LHCN-M2 (cell line): ENCODE data around the gene PGBD5. TPM values are rescaled to one million over a fixed set of nuclear protein-coding genes. Genes with fewer than 3 reads are reported as not detected.

ENCODE experiments used
- DNase-seq: peaks from one replicate; pipeline ENCODE4 v3.0.0-alpha.2; 2012; ENCODE audit warnings: low read depth
- total RNA-seq: library from RNA; depleted of rRNA; stranded (reverse); fragments of >200 nt; gene quantifications from 2 replicates; pipeline ENCODE4 v1.2.3, GENCODE V29; 2014

PGBD5 gene
- total RNA-seq, 1 experiment from 2014 or later = 0.29 TPM

DNA sequence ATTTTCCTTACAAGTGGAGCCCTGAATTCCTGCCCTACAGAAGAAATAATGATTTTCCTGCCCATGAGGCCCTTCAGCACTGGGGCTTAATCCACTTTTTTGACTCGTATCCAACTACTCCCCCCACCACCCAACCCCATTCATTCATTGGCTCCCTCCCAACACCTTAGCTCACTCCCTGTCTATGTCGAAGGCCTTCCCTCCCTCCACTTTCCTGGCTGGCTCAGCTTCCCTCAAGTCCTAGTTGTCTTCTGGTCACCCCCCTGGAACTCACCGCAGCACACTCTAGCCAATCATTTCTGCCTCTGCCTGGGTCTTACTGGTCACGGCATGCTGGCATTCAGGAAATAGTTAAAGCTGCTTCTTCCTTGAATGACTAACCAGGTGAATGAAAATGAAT, 118.9 kb downstream of the PGBD5 start:
- no peak for DNase-seq

DNA sequence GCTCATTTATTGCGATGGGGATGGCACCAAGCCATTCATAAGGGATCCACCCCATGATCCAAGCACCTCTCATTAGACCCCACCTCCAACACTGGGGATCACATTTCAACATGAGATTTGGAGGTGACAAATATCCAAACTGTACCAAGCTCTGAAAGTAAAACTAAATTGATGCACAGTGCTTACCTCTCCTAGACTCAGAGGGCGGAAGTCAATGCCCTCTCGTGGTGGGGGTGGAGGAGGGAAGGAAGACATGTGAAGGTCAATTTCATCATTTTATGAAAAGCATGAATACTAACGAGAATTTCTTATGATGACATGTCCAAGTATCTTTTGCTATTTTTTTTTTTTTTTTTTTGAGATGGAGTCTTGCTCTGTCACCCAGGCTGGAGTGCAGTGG, 120.0 kb downstream of the PGBD5 start:
- DNase-seq = no peak

DNA sequence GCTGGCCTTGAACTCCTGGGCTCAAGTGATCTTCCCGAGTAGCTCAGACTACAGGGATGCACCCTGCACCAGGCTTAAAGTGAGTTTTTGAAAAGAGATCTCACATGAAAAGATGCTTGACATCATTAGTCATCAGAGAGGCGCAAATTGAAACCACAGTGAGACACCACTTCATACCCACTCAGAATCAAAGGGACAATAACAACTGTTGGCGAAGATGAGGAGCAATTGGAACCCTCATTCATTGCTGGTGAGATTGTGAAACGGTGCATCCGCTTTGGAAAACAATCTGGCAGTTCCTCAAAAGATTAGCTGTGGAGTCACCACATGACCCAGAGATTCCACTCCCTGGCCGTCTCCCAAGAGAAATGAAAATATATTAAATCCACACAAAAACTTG, 122.3 kb downstream of the PGBD5 start:
- DNase-seq = peak; percentile 95

DNA sequence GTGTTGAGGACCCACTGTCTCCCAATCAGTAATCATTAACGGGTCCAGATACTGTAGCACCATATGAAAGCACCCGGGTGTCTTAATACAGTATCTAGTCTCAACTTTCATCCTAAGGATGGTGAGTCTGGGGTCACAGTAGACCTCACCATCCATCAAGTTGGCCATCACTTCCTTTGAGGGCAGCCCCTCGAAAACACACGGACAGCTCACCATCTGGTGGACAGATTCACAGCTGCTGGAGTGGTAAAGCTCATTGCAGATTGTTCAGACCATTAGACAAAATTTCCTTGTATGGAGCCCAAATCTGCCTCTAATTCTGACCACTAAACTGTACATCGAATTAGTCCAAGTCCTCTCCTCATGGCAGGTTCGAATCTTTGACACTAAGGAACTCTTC, 123.1 kb downstream of the PGBD5 start:
- DNase-seq = peak; percentile 31

DNA sequence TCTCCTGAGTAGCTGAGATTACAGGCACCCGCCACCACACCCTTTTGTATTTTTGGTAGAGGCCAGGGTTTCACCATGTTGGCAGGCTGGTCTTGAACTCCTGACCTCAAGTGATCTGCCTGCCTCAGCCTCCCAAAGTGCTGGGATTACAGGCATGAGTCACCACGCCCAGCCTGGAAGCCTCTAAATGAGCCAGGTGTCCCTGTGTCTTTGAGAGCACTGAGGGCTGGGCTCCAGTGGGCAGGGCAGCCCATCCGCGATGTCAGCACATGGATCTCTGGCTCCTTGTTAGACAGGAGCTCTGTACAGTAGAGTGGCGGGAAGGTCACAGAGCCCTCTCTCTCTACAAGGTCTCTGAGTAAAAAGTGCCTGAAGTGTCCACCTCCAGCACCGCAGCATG, 124.3 kb downstream of the PGBD5 start:
- peak; percentile 6 for DNase-seq

DNA sequence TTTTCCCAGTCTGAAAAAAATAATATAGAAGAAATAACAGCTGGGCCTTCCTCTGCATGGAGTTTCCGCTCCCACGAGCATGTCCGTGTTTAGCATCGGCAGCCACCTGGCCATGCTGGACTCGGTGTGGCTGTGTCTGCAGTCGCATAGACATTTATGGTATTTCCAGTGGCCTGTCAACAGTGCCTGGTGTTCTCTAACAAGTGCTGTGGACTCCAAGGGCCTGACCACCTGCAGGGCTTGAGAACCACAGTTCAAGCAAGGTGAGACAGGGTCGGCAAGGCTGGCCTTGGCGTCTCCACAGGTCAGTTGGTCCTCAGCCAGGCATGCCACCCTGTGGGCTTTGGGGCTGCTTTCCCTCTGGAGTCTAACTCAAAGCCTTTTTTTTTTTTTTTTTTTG, 124.8 kb downstream of the PGBD5 start:
- DNase-seq = no peak

DNA sequence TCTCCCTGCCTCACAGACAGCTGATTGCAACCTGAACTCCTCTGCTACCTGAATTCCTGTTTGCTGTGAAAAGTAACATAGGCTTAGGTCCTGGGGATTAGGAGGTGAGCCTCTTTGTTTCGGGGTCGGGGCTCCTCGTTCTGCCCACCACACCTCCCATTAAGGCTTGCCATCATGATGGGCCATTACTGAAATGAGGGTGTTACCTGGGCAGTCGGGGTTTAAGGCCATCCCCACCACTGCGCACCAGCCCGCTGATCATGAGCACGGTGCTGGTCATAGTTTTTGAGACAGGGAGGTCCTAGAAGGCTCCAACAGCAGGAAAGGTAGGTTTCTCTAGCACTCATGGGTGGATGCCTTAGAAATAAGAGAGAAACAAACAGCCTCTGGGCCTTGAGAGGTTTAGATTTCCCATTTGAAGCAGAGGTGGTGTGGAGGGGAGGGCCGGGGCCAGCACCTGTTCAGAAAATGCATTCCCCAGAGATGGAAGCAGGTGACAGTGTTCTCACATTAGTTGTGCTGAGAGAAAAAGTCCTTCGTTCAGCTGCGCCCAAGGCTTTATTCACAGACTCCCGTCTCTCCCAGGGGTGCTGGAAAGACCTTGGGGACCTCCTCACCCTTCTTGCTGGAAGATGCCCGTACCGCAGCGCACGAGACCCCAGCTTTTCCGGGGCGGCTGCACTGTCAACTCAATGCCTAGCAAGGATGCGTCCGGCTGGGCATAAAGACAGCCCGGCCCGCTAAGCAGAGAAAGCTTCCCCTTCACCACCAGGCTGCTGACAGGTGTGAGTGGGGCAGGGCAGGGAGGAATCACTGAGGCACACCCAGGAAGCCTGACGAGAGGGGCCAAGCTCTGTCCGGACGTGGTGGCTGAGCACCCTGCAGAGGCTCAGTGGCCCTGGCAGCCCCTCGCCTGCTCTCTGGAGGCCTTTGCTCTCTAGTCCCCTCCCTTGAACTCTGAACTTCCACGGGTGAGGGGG, 125.5 kb downstream of the PGBD5 start:
- DNase-seq = no peak

DNA sequence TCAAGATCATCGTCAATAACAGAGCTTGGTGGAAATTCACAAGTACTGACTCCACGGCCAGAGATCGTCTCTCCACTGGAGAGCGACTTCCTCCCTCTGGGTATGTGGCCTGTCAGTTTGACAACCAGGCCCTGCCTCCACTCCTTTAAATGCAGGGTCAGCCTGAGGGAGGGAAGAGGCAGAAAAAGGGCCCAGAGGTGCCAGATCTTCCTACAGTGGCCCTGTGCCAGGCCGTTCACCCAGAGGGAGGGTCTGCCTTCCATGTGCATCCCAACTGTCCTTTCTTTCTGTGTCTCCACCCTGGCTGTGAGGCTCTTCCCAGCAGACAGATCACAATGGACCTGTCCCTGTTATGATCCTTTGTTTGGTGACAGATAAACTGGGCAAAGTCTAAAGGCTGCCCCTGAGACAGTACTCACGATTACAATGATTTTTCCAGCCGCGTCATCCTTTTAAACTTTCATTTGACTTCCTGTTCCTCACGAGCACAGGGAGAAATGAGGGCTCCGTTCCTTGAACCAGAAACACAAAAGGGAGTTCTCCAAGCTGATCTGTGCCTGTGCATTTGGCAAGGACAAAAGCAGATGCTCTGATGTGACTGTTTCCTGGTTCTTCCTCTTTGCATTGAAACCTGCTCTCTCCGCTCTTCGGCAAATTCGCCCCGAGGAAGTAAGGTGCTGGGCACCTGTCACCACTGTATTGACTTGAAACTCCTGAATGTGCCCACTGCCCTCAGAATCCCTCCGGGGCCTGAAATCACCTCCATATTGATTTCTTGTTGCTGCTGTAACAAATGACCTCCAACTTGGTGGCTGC, 126.7 kb downstream of the PGBD5 start:
- DNase-seq = no peak

DNA sequence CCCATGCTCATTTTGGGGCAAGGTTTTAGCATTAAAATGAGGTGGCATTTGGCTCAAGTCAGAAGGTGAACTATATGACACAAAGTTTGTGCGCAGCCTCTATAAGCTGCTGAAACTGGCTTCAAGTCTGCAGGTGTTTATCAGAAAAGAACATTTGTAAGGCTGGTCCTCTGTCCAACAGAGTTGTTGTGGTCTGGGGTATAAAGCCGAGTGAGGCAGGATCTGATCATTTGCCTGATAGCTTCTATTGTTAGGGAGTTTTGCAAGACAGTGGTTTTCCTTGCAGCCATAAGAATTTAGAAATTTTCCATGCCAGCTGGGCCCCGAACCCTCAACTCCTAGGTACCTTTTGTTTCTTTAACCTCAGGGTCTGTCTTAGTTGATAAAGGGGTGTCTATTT, 130.8 kb downstream of the PGBD5 start:
- no peak for DNase-seq

DNA sequence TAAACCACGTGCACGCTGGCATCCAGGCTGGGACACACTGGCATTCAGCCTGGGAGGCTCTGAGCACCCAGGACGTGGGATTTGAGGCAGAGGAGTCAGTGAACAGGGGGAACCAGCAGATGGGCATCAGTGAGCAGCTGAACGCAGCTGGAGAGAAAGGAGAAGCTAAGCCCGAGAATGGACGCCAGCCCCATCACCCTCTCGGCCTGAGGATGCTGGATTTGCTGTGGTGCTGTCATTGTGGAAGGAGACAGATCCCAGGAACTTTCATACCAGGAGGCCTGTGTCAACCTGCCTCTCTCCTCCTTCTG, 132.8 kb downstream of the PGBD5 start:
- DNase-seq = no peak

DNA sequence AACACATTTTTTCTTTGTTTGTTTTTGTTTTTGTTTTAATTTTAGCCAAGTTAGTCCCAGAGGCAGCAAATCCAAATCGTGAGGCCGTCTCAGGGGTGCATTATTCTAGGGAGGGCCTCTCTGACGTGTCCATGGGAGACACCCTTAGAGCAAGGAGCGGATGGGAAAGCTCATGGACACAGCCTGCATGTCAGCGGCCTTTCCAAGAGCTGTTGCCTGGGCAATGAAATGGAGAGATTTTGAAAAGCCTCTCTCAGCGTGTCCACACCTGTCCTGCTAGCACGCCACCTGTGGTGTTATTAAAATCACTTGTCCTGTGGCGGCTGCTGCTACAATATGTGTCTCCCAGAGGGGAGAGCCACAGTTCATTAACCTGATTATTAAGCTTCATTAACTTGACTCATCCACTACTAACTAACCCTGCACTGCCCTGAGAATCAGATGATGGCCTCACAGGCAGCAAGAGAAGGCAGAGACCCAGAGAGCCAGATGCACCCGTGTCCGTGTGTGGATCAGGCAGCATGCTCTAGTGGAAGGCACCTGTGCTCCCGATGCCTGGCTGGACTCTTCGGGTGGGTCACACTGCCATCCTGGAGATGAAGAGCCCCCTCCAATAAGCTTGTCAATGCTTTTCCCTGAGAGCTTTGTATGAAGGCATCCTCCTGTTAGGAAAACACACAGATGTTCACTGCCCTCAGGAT, 133.3 kb downstream of the PGBD5 start:
- no peak for DNase-seq

DNA sequence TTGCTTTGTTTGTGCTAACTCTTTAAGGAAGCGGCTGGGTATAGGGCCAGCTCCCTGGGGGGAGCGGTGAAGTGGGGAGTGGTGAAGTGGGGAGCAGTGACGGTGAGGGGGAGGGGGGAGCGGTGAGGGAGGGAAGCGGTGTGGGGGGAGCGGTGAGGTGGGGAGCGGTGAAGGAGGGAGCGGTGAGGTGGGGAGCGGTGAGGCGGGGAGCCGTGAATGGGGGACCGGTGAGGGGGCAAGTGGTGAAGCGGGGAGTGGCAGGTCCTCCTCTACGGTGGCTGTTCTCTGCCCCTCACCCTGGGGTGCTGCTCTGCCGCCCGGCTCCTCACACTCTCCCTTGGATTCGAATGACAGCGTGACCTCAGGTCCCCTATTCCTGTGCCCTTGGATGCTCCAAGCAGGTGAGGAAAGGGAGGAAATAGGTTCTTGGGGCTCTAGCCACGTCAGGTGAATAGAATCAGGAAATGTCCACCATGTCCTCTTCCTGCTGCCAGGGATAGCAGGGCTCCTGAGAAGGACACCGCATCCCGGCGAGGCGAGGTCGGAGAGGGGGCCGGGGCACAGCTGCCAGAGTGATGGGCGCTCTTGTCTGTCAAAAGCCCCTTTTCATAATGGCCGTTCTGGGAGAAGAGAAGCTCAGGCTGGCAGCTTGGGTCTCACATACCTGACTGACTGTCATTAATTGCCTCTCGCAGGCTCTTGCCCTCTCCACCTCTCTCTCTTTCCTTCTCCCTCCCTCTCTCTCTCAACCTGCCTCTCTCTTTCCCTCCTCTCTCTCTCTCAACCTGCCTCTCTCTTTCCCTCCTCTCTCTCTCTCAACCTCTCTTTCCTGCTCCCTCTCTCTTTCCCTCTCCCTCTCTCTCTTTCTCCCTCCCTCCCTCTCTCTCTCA, 134.2 kb downstream of the PGBD5 start:
- DNase-seq = no peak

DNA sequence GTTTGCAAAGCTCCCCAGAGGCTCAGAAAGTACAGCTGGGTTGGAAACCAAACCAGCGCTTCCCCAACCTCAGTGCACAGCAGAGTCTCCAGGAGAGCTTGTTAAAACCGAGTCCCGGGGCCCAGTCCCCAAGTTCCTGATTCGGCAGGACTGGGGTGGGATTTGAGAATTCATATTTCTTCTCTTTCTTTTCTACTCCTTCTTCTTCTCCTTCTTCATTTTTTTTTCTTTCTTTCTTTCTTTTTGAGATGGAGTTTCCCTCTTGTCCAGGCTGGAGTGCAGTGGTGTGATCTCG, 136.8 kb downstream of the PGBD5 start:
- DNase-seq = no peak

DNA sequence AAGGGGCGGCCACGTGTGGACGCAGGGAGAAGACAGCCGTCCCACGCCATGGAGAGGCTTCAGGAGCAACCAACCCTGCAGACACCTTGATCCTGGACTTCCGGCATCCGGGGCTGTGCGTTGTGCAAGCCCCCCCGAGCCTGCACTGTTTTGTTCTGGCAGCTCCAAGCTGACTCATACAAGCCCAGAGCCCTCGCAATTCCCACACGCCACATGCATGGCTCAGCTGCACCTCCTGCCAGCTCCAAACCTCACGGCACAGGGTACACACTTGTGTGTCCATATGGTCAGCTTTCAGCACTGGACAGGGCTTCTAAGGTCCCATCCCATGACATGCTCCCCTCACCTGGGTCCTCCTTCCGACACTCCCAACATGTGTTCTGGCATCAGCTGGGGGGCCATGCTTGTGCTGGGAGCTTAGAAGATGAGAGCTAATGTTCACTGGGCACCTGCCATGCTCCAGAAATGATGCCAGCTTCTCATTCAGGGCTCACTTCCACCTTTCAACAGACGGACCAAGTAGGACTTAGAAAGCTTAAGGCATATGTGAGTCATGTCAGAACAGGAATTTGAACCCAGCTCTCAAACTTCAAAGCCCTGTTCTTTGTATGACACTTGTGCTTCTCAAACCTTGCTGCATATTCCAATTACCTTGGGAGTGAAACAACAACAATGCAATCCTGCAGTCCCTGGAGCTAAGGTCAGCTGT, 137.3 kb downstream of the PGBD5 start:
- DNase-seq = peak; percentile 45

DNA sequence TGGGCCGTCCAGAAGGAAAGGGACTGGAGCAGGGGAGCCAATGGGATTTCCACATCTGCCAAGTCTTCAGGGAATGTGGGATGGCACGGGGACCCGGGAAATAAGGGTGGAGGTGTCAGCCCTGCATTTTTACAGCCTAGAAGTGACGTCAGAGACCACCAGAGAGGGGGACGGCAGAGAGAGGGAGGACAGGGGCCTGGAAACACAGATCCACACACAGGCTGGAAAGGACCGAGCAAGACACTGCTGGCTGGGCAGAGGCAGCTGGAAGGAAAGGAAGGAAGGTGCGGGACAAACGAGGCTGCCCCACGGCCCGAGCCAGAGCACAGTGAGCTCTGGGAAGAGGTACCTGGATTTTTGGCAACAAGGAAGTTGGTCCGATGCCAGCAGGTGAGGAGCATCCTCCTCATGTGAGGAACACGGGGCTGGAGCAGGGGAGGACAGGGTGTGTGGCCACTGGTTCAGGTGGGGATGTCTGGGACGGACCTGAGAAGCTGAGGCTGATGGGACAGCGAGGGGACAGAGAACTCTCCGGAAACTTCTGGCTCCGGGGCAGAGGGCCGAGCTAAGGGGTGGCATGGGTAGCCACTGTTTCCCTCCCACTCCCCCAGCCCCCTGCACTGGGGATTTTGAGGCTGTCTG, 138.3 kb downstream of the PGBD5 start:
- no peak for DNase-seq

DNA sequence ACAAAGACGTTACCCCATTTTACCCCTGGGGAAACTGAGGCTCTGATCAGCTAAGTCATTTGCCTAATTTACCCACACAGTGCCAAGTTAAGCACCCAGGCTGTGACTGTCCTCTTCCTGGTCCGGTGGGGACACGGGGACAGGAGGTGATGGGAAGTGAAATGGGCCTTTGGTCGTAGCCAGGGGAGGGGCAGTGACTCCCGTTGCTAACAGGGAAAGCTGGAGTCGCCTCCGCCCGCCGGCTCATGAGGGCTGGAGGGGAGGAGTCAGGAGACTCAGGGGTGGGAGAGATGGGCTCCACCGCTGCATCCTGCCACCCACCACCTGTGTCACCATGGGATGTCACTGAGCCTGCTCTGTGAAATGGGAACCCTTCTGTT, 139.3 kb downstream of the PGBD5 start:
- DNase-seq = no peak

DNA sequence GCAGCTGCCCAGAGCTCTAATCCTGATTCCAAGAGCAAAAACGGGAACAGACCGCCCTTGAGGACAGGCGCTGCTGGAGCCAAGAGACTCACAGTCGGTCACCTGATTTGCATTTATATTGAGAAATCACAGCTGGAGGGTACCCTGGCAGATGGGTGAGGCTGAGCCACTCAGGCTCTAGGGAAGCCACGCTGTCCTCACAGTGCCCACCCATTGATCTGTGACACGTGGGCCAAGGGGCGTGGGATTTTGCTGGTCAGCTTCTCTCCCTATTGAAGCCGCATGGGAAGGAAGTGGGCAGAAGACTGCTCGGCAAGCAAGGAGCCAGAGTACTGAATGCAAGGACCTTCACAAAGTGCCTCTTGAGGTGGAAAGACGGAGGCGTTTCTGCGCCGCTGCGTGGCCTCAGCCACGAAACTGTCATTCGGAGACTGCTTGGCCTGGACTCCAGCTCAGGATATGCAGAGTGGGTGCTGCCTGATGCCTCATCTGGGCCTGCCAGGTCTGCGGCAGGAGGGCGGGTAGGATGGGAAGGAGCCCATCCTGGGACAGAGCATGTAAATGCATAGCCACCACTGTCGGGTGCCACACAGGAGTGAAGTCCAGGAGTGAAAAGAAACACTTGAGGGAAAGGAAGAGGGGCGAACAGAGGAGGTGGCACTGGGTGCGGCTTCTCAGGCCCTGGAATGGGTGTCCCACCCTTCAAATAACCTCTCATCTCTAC, 139.8 kb downstream of the PGBD5 start:
- no peak for DNase-seq

DNA sequence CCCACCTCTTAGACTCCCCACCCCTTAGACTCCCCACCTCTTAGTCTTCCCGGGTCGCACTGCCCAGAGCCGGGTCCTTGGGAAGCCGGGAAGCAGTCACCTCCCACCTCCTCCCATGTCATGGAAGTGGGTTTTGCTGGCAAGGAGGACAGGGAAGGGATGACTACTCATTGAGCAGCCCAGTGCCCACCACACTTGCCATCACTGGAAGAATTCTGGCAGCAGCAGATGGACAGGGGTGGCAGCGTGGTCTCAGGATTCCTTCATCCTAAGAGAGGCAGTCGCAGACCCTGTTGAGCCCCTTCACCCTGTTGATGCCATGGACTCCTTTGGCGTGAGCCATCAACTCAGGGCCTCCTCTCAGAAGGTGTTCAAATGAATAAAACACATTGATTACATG, 140.8 kb downstream of the PGBD5 start:
- no peak for DNase-seq

DNA sequence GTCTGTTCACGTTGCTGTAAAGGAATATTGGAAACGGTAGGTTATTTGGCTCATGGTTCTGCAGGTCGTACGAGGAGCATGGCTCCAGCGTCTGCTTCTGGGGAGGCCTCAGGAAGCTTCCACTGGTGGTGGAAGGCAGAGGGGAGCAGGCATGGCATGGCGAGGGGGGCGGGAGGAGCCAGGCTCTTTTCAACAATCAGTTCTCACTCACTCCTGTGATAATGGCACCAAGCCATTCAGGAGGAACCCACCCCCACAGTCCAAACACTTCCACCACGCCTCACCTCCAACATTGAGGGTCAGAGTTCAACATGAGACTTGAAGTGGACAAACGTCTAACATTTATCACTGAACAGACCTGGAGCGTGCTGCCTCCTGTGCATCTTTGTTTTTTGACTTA, 141.2 kb downstream of the PGBD5 start:
- DNase-seq = no peak

DNA sequence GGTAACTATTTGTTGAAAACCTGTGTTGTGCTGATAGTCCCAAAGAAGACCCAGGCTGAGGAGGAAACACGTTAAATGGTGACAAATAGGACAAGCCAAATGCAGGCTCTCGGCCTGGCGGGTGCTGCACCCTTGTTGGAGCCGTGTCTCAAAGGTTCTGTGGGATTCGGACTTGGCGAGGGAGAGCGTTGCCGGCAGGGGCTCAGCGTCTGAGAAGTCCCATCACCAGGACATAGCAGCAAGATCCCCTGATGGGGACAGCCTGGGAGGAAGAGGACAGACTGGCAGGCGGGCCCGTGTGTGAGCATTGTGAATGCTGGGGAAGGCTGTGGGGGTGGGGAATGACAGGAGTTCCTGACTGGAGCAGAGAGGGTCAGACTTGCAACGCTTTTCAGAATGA, 142.5 kb downstream of the PGBD5 start:
- DNase-seq = no peak
